GM19351 (cell line): ENCODE data around the gene CCDC178.

Experiments used
- ATAC-seq: cut with Tn5 transposase; IDR thresholded peaks from one replicate; pipeline ENCODE4 v1.9.1; 2021; ENCODE audit warnings: mild to moderate bottlenecking, moderate library complexity; ENCODE audit not compliant: unreplicated experiment

CCDC178 gene

DNA sequence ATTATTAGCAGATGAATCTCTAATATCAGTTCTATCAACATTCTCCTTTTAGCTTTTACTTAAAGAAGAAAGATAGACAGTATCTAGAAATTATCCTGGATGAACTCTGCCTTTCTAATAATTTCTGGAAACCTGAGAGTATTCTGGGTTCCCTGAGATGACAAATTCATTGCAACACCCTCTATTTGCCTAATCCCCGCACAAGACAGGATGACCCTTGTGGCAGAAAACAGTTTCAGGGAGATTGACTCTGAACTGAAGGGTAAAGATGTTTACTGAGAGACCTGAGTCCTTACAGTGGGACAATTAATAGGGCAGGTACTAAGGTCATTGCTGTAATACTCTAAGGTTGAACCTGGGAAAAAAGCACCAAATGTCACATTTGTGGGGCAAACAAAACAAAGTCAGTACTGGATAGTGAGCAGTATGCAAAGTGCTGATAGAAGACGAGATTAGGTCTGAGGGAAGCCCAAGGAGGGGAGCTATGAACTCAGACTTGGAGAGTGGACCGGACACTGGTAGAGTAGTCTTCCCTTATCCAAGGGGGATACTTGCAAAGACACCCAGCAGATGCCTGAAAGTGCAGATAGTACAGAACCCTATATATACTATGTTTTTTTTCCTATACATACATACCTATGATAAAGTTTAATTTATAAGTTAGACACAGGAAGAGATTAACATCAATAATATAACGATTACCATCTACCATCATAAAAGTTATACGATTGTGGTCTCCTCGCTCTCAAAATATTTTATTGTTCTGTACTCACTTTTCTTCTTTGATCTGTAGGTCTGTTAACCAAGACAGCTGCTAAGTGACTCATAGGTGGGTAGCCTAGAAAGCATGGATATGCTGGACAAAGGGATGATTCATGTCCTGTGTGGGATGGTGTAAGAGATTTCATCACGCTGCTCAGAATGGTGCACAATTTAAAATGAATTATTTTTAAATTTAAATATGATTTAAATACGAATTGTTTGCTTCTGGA lies 519.4 kb downstream of the CCDC178 start:
- ATAC-seq: no peak

DNA sequence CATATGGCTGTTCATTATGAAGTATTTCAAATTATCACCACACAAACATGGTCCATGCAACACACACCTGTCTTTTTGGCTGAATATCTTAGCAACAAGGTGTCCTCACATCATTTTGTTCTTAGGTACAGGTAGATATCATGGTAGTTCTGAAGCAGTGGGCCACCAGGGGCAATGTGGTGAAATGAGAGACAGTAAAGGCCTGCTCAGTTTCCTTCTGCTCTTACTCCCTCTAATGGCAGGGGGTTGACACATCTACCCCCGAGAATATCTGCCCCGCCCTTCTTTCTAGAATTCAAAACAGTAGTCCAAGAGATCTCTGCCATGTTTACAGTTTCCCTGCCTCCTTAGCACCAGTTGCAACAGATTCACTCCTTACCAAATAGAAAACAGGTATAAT lies 520.7 kb downstream of the CCDC178 start:
- ATAC-seq: peak; percentile 90

DNA sequence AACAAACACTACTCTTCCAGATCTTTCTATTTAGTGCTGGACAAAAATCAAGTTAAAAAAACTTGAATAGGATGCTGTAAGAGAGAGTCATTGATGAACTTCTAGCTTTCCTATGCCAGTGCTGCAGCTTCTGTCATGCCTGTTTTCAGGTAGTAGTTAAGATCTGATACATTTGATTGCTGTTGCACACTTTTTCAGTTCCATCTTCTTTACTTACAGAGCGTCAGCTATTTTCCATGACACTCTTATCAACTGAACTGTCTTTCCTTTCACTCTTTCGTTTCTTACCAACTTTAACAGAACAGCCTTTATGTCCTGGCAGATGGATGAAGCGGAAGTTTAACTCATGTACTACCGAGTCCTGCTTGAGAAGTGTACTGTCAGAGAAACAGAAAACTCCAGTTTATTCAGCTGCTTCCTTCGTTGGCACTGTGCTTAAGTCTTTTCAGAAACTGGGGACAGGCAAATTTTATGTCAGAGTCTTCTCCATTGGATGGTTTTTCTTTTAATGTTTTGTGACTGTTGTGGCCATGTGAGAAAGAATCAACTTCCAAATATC lies 521.8 kb downstream of the CCDC178 start:
- peak; percentile 20 for ATAC-seq

DNA sequence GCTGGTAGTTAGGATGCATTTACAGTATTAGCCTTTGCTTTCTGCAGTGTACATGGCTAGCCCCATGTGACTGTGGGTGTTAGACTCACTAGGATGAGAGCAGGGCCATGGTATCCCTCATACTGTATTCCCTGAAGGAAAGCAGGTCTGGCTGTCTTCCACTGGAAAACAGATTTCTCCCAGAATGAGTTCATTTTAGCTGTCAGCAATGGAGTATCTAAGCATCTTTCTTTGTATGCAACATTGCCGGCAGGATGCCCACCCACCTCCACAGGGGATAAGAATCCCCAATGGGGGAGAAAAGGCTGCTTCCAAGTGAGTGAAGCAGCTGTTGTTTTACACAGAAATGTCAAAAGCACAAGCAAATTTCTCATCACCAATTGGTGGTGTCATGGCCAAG lies 525.0 kb downstream of the CCDC178 start:
- no peak for ATAC-seq

DNA sequence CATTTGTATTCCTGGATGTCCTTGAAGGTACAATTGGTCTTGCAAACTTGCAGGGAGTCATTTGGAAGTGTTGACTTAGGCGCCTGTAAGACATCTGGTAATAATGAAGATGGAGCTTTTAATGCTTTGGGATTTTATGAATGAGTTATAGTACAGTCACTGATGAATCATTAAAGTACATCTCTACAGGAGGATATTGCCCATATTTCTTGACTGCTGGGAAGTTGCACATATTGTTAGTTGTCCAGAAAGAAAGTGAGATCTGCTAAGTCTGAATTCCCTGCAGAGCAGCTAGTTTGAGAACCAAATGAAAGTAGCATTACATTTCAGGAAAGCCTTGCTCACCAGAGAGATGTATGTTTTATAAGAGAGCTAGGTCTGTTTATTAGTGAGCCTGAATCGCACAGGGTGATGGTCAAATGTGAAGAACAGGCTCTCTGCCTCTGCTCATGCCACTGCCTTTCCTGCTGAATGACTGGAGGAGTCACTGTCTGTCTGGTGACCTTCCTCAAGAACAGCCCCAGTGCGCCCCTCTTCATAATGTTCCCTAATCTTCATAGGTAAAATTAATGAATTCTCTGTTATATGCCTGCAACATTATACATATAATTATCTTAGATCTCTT lies 528.7 kb downstream of the CCDC178 start:
- ATAC-seq: no peak

DNA sequence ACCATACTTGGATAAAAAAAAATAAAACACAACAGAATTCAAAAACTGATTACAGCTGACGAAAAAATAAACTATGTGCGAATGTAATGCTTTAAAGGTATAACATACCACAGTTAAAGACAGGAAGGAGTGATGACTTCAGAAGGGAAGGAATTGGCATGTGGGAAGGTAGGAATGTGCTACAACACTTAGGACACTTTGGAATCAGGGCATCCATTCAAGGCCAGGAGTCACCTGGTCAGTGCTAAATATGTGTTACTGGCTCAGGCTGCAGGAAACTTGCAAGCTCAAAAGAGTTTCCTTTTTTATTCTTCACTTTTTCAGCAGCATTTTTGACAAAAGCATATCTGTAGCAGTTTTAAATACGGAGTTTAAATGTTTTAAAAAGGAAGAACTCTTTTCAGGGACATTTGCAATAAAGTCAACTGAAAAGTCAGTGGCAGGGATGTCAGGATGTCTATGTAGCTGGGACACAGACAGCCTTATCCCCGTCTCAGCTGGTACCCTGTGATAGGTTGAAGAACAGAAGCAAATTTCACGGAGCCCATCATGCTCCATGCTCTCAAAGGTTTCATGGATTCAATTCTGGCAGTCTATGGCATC lies 529.7 kb downstream of the CCDC178 start:
- no peak for ATAC-seq

DNA sequence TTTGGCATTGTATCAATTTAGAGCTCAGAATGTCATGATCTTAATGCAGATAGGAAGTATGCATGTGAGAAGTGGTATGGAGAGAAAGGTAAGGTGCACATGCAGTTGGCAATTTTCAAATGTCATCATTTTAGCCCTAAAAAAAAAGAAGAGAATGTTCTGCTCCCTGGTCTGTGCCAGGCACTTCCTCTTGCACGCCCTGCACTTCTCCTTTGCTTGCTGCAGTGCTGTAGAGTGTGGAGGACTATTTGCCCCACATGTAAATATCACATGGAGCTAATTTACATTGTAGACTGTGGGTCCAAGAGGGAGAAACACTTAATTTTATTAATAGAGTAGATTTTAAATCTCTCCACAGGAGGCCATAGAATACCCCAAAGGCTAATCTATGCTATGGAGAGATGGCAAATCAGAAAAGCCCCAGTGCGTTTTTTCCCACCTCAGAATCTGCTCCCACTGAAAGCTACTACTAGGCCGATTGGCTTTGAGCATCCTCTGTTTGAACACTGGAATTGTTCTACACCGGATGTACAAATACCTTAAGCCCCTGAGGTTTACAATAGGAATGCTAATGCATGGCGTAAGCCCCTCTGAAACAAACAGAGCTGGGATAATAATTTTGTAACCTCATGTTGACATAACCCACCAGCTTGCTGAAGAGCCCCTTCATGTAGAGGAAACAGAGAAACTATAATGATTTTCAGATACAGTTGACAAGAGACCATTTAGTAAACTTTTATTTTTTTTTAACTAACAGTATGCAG lies 530.5 kb downstream of the CCDC178 start:
- ATAC-seq: no peak

DNA sequence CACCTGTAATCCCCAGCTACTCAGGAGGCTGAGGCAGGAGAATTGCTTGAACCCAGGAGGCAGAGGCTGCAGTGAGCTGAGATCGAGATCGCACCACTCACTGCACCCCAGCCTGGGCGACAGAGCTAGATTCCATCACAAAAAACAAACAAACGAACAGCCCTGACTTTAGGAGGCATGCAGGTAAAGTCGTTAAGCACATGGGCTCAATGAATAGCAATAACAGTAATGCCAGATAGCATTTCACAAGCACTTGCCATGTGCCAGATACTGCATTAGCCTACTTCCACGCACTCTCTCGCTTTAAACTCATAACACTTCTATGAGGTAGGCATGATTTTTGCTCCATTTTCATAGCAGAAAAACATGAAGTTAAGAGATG lies 532.1 kb downstream of the CCDC178 start:
- ATAC-seq: no peak

DNA sequence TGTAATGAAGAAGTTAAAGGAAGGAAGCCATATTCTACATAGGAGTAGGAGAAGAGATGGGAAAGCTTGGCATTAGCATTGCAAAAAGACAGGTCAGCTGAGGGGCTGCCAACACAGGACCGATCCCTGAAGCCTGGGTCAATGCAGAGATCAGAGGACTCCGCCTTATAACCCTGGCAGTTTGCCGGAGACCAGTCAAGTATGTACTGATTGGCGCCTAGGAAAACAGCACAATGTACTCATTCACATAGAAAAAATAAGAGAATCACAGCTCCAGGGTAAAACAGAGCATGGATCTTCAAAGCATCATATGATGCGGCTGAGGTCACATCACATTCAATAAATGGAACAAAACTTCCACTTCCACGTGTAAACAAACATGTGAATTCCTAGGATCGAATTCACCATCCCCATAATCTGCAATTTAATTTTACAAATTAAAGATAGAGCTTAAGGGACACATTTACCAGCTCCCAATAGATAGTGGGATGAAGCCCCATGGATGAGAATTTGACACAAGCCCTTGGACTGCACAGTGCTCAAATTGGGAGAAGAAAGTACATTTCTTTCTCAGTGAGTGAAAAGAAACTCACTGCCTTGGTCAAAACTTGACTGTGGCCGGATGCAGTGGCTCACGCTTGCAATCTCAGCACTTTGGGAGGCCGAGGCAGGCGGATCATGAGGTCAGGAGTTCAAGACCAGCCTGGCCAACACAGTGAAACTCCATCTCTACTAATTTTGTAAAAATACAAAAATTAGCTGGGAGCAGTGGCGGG lies 532.7 kb downstream of the CCDC178 start:
- no peak for ATAC-seq

DNA sequence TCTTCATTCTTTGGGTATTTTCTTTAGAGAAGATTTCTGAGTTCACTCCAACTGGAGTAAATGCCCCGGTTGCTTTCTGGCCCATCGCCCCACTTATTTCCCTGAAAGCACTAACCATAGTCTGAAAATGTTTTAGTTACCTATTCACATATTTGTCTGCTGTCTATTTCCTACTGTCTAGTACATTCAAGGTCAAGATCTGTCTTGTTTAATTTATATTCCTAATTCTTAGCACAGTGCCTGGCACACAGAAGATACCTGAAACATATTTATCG lies 533.3 kb downstream of the CCDC178 start:
- no peak for ATAC-seq

DNA sequence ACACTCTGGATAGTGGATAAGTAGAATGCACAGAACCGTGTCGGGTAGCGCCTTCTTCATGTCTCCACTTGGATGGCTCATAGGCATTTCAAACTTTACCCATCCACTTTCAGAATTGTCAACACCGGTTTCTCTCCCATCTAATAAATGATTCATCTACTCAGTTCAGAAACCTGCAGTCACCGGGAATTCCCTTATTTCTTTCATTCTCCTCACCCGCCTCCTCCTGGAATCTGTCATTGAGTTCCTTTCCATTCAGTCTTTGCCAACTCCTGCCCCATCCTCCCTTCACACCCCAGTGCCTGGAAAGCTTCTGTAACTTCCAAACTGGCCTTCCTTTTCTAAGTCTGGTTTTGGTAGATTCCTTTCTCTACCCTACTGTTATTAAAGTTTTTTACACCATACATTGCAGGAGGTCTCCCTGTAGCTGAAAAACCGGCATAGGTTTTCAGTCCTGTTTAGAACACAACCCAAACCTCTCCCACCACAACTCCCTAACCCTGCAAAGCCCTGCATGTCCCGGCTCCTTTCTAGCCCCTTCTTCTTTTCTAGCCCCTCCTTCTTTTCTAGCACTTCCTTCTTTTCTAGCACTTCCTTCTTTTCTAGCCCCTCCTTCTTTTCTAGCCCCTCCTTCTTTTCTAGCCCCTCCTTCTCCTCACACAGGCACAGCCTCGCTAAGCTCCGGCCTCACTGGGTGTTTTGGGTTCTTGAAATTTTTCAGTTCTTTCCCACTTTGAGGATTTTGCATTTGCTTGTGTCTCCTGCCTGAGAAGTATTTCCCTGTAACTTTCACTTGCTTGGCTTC lies 533.8 kb downstream of the CCDC178 start:
- ATAC-seq: no peak

DNA sequence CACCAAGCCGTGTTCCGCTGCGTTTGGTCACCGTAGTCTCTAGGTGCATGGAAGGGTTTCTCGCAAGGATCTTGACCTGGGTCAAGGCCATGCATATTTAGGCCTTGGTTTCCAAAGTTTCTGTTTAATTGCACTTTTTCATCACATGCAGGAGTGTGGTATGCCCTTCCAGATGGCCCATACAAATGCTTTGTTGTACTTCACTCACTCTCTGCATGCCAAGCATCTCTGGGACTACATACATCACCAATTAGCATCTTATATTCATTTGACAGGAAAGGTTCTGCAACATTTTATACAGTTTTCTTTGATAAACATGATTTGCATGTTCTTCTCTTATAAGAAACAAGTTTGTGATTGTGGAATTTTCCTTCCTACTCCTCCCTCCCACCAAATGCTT lies 534.9 kb downstream of the CCDC178 start:
- no peak for ATAC-seq

DNA sequence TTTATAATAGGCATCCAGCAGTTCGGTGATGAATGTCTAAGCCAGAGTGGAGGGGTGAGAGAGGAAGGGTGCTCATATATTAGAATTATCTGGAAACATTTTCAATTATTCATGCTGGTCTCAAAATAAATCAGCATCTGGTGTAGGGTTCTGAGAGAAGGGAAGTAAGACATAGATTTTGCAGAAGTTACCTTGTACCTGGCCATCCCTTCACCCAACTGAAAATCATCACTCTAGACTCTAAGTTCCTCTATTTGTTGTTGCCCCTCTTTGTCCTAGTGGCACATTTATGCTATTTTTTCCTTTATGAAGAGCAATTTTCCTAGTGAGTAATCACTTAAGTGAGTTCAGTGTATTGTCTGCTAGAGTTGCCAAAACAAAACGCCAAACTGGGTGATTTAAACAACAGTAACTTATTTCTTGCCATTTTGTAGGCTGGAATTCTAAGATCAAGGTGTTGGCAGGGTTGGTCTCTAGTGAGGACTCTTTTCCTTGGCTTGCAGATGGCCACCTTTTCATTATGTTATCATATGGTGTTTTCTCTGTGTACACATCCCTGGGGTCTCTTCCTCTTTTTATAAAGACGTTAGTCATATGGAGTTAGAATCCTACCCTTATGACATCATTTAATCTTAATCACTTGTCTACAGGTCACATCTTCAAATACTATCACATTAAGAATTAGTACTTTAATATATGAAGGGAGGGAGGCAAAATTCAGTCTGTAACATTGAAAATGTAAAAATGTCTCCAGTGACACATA lies 537.8 kb downstream of the CCDC178 start:
- ATAC-seq: no peak

DNA sequence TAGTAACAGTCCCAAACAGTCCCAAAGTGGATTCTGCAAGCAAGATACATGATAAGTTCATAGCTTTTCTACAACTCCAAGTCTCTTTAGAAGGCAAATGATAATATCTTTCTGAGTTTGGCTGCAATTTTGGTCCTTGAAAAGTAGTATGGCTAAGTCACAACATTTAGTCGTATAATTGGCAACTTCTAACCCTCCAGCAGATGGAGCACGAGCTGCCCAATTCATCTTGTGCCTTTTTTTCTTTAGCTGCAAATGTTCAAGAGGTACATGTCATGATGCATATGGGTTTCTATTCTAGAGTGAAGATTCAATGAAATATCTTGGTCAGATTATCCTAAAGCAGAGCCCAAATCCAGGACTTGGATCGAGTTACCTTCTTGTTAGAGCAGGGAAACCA lies 540.7 kb downstream of the CCDC178 start:
- ATAC-seq: peak; percentile 78

DNA sequence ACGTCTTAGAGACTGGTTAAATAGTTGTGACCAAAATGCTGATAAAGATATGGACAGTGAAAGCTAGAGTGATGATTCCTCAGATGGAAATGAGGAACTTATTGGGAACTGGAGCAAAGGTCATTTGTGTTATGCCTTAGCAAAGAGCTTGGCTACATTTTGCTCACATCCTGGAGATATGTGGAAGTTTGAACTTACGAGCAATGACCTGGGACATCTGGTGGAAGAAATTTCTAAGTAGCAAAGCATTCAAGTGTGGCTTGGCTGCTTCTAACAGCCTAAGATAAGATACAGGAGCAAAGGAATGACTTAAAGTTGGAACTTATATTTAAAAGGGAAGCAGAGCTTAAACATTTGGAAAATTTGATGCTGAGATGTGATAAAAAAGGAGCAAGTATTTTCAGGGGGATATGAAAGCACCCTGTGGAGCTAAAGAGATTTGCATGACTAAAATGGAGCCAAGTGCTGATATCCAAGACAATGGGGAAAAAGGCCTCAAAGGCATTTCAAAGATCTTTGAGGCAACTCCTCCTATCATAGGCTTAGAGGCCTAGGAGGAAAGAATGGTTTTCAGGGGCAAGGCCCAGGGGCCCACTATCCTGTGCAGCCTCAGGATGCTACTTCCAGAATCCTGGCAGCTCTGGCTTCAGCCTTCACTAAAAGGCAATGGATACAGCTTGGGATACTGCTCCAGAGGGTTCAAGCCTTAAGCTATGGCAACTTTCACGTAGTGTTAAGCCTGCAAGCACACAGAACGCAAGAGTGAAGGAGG lies 543.6 kb downstream of the CCDC178 start:
- ATAC-seq: no peak

DNA sequence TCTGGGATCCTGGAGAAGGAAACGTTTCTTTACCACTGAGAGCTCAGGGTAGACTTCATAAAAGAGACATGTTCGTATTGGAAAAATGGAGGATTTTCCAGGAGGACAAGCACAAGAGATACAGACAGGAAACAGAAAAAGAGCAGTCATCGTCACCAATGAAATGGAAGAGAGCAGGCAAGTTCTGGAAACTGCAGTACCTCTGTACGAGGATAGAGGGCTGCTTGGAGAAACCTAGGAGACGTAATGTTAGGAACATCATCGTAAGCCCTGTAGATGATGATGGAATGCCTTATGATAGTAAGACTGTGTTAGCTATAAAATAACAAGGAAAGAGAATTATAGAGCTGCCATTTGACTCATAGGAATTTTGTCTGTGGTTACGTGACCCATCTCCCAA lies 546.6 kb downstream of the CCDC178 start:
- ATAC-seq: no peak

DNA sequence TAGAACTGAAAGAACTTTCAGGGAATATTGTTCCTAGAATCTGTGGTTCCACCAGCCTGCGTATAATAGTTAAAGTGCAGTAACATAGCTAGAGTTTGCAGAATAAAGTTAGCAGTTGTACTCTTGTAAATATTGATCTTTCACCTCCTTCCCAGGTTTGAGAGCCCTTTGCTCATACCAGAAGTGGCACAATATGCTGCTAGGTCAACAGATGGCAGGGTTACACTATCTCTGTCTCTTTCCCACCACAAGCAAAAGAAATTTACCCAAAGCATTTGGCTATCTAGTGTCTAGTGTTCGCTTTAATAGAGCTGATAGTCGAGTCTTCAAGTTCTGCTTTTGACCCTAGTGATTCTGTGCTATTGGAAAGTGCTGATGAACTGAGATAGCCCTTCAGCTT lies 548.7 kb downstream of the CCDC178 start:
- ATAC-seq: no peak

DNA sequence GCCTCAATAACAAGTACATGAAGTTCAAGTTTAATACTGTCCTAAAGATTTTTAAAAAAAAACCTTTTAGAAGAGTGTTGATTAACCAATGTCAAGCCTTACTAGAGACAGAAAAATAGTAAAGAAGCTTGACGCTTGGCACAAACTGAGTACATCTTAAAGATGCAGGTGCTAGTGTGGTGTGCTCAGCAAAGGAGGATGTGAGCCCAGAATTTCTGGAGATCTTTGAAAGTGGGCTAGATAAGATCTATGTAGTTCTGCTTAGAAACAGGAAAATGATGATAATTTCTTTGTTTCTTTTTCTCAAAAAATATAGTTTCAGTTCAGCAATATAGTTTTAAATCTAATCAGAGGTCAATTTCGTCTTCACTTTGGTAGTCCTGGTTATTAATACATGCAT lies 549.4 kb downstream of the CCDC178 start:
- ATAC-seq: peak; percentile 75
